GM12801 (cell line): ENCODE data around the gene HS6ST3.

Source experiments
- CTCF ChIP-seq: IDR thresholded peaks from one replicate; pipeline ENCODE4 v1.5.1; 2011; ENCODE audit warnings: control low read depth; ENCODE audit not compliant: insufficient read length; ENCODE audit errors: extremely low read depth

The HS6ST3 gene

GRCh38 chr13:96527497-96527896 lies 437.6 kb downstream of the HS6ST3 start:
- no peak for TF ChIP-seq CTCF

GRCh38 chr13:96532804-96533203 lies 442.9 kb downstream of the HS6ST3 start:
- TF ChIP-seq CTCF = no peak

GRCh38 chr13:96533408-96533807 lies 443.5 kb downstream of the HS6ST3 start:
- no peak for TF ChIP-seq CTCF

GRCh38 chr13:96539791-96540190 lies 449.9 kb downstream of the HS6ST3 start:
- no peak for TF ChIP-seq CTCF

- TF ChIP-seq CTCF = no peak
Measured at GRCh38 chr13:96540670-96541069, 450.8 kb downstream of the HS6ST3 start.

GRCh38 chr13:96542986-96543385 lies 453.1 kb downstream of the HS6ST3 start:
- TF ChIP-seq CTCF = no peak

- no peak for TF ChIP-seq CTCF
Measured at GRCh38 chr13:96544957-96545356, 455.1 kb downstream of the HS6ST3 start.

- no peak for TF ChIP-seq CTCF
Measured at GRCh38 chr13:96546463-96546862, 456.6 kb downstream of the HS6ST3 start.
